NCI-H2196 (cell line): ENCODE measurements around the gene B4GALNT4.
A peak's percentile ranks its signal among the peaks of the same experiment; 100 is the strongest.
"Not testable (repeated sequence)": the region's sequence is repeated elsewhere in the genome, so short reads cannot be mapped to it uniquely, and the experiment has no call there.

Source experiments
- DNase-seq: peaks from one replicate; lab custom pipeline; 2025; ENCODE audit not compliant: unreplicated experiment; lab: John Stamatoyannopoulos, UW

The B4GALNT4 gene

GRCh38 chr11:369336-370018 lies at the start of gene B4GALNT4:
TSS of gene B4GALNT4 (plus strand) at chr11:369499. CDS start at chr11:369804, 305 bp downstream.
- peak; percentile 62 for DNase-seq

GRCh38 chr11:319888-320273 lies 49.4 kb upstream of the B4GALNT4 start:
- not testable (repeated sequence) for DNase-seq

GRCh38 chr11:324156-324555 lies 45.1 kb upstream of the B4GALNT4 start:
- no peak for DNase-seq

GRCh38 chr11:324593-325517 lies 44.4 kb upstream of the B4GALNT4 start:
- not testable (repeated sequence) for DNase-seq

GRCh38 chr11:325796-326591 lies 43.3 kb upstream of the B4GALNT4 start:
- no peak for DNase-seq

- DNase-seq: no peak
Observed at GRCh38 chr11:326592-326841, 42.8 kb upstream of the B4GALNT4 start.

- no peak for DNase-seq
Observed at GRCh38 chr11:326842-327580, 42.3 kb upstream of the B4GALNT4 start.

GRCh38 chr11:327581-327923 lies 41.7 kb upstream of the B4GALNT4 start:
- DNase-seq: no peak

GRCh38 chr11:328012-328411 lies 41.3 kb upstream of the B4GALNT4 start:
- no peak for DNase-seq

- DNase-seq: not testable (repeated sequence)
Observed at GRCh38 chr11:328516-329100, 40.7 kb upstream of the B4GALNT4 start.

GRCh38 chr11:329886-330253 lies 39.4 kb upstream of the B4GALNT4 start:
- no peak for DNase-seq

GRCh38 chr11:330307-330693 lies 39.0 kb upstream of the B4GALNT4 start:
- DNase-seq: no peak

- no peak for DNase-seq
Observed at GRCh38 chr11:330694-331357, 38.5 kb upstream of the B4GALNT4 start.

GRCh38 chr11:331358-332060 lies 37.8 kb upstream of the B4GALNT4 start:
- DNase-seq: no peak

GRCh38 chr11:332651-333480 lies 36.4 kb upstream of the B4GALNT4 start:
- no peak for DNase-seq

GRCh38 chr11:333616-334263 lies 35.6 kb upstream of the B4GALNT4 start:
- not testable (repeated sequence) for DNase-seq

GRCh38 chr11:334264-334994 lies 34.9 kb upstream of the B4GALNT4 start:
- no peak for DNase-seq
